H9 (cell line): ENCODE data around the gene PANX2. TPM values are rescaled to one million over a fixed set of nuclear protein-coding genes. Genes with fewer than 3 reads are reported as not detected.

ENCODE experiments used
- DNase-seq: peaks from one replicate; pipeline ENCODE4 v3.0.0-alpha.2; 2017
- H2AFZ ChIP-seq: one replicate; pipeline ENCODE4 v1.6.1; 2013; ENCODE audit warnings: mild to moderate bottlenecking, low read length, control low read depth, moderate library complexity
- H2AK5ac ChIP-seq: 2 replicates; pipeline ENCODE4 v1.6.1; 2013; ENCODE audit warnings: low read length, control low read depth, mixed read lengths; ENCODE audit not compliant: insufficient read length
- H2BK120ac ChIP-seq: one replicate; pipeline ENCODE4 v1.6.1; 2013; ENCODE audit warnings: low read depth, mild to moderate bottlenecking, low read length, control low read depth, inconsistent platforms; ENCODE audit not compliant: poor library complexity, severe bottlenecking
- H2BK12ac ChIP-seq: 2 replicates; pipeline ENCODE4 v1.6.1; 2013; ENCODE audit warnings: low read length, control low read depth, mixed read lengths, low read depth; ENCODE audit not compliant: insufficient read length
- H2BK15ac ChIP-seq: 2 replicates; pipeline ENCODE4 v1.6.1; 2013; ENCODE audit warnings: low read depth, low read length, control low read depth
- H2BK20ac ChIP-seq: one replicate; pipeline ENCODE4 v1.6.1; 2013; ENCODE audit warnings: low read depth, mild to moderate bottlenecking, low read length, control low read depth, inconsistent platforms; ENCODE audit not compliant: poor library complexity, severe bottlenecking
- H2BK5ac ChIP-seq: 2 replicates; pipeline ENCODE4 v1.6.1; 2013; ENCODE audit warnings: low read length, control low read depth, mixed read lengths; ENCODE audit not compliant: insufficient read length
- H3K14ac ChIP-seq: 2 replicates; pipeline ENCODE4 v1.6.1; 2013; ENCODE audit warnings: low read length, control low read depth; ENCODE audit not compliant: insufficient read depth
- H3K18ac ChIP-seq: 2 replicates; pipeline ENCODE4 v1.6.1; 2013; ENCODE audit warnings: low read depth, mild to moderate bottlenecking, mixed read lengths, low read length, control low read depth; ENCODE audit not compliant: insufficient read length
- H3K23ac ChIP-seq: 2 replicates; pipeline ENCODE4 v1.6.1; 2013; ENCODE audit warnings: low read length, control low read depth, mixed read lengths, low read depth; ENCODE audit not compliant: insufficient read length
- H3K23me2 ChIP-seq: 2 replicates; pipeline ENCODE4 v1.6.1; 2013; ENCODE audit warnings: low read depth, mild to moderate bottlenecking, mixed read lengths, low read length, control low read depth; ENCODE audit not compliant: insufficient read length, poor library complexity, severe bottlenecking
- H3K27ac ChIP-seq: 2 replicates; pipeline ENCODE4 v1.5.1; 2013; ENCODE audit warnings: low read length, control low read depth, mixed read lengths, low read depth; ENCODE audit not compliant: insufficient read length
- H3K27me3 ChIP-seq: 2 replicates; pipeline ENCODE4 v1.6.1; 2013; ENCODE audit warnings: low read length, control low read depth, inconsistent platforms; ENCODE audit not compliant: insufficient read depth
- H3K4ac ChIP-seq: 2 replicates; pipeline ENCODE4 v1.6.1; 2013; ENCODE audit warnings: low read depth, mild to moderate bottlenecking, control low read depth, inconsistent platforms, low read length, moderate library complexity
- H3K4me1 ChIP-seq: 2 replicates; pipeline ENCODE4 v1.6.1; 2013; ENCODE audit warnings: low read length, control low read depth, inconsistent platforms; ENCODE audit not compliant: insufficient read depth
- H3K4me2 ChIP-seq: 2 replicates; pipeline ENCODE4 v1.6.1; 2013; ENCODE audit warnings: low read length, control low read depth, mixed read lengths; ENCODE audit not compliant: insufficient read length, insufficient read depth
- H3K56ac ChIP-seq: 2 replicates; pipeline ENCODE4 v1.6.1; 2013; ENCODE audit warnings: low read depth, mild to moderate bottlenecking, mixed read lengths, low read length, control low read depth; ENCODE audit not compliant: insufficient read length
- H3K79me1 ChIP-seq: 2 replicates; pipeline ENCODE4 v1.6.1; 2013; ENCODE audit warnings: low read depth, mild to moderate bottlenecking, moderate library complexity, low read length, control low read depth, inconsistent platforms; ENCODE audit not compliant: insufficient read depth, poor library complexity, severe bottlenecking
- H3K79me2 ChIP-seq: 2 replicates; pipeline ENCODE4 v1.6.1; 2013; ENCODE audit warnings: low read length, control low read depth, inconsistent platforms; ENCODE audit not compliant: insufficient read depth
- H3K9ac ChIP-seq: 2 replicates; pipeline ENCODE4 v1.6.1; 2013; ENCODE audit warnings: low read length, control low read depth, mixed read lengths; ENCODE audit not compliant: insufficient read length; ENCODE audit errors: extremely low read depth
- H3K9me3 ChIP-seq: one replicate; pipeline ENCODE4 v1.6.1; 2013; ENCODE audit warnings: low read depth, low read length, inconsistent platforms; ENCODE audit not compliant: control insufficient read depth
- H3T11ph ChIP-seq: one replicate; pipeline ENCODE4 v1.6.1; 2013; ENCODE audit warnings: mild to moderate bottlenecking, low read length, control low read depth, inconsistent platforms
- H4K20me1 ChIP-seq: one replicate; pipeline ENCODE4 v1.6.1; 2013; ENCODE audit not compliant: control insufficient read depth, insufficient read length, insufficient read depth
- H4K5ac ChIP-seq: 2 replicates; pipeline ENCODE4 v1.6.1; 2013; ENCODE audit warnings: low read depth, mild to moderate bottlenecking, mixed read lengths, low read length, control low read depth; ENCODE audit not compliant: insufficient read length
- H4K8ac ChIP-seq: replicated peaks from 2 replicates; pipeline ENCODE4 v1.6.1; 2013; ENCODE audit warnings: low read length, control low read depth, mixed read lengths, low read depth; ENCODE audit not compliant: insufficient read length
- H4K91ac ChIP-seq: 2 replicates; pipeline ENCODE4 v1.6.1; 2013; ENCODE audit warnings: low read depth, mild to moderate bottlenecking, moderate library complexity, mixed read lengths, low read length, control low read depth; ENCODE audit not compliant: insufficient read length
- H3K27ac Mint-ChIP-seq, 3 experiments: 2 replicates in 2 of 3; 3 replicates in 1 of 3; pipeline ENCODE4 v1.8.0; 2020 to 2021; ENCODE audit warnings: mixed read lengths in 3 of 3, mild to moderate bottlenecking in 1 of 3, moderate library complexity in 1 of 3
- H3K27me3 Mint-ChIP-seq: 2 replicates; pipeline ENCODE4 v1.8.0; 2021; ENCODE audit warnings: low read depth, mild to moderate bottlenecking, moderate library complexity, mixed read lengths
- H3K36me3 Mint-ChIP-seq, 3 experiments: 2 replicates in 2 of 3; 3 replicates in 1 of 3; pipeline ENCODE4 v1.8.0; 2020 to 2021; ENCODE audit warnings: low read depth in 3 of 3, mixed read lengths in 3 of 3; ENCODE audit not compliant: insufficient read depth in 1 of 3
- H3K4me1 Mint-ChIP-seq, 2 experiments: 2 replicates each; pipeline ENCODE4 v1.8.0; 2020; ENCODE audit warnings: mixed read lengths in 2 of 2
- H3K4me3 Mint-ChIP-seq, 2 experiments: 2 replicates in 1 of 2; 3 replicates in 1 of 2; pipeline ENCODE4 v1.8.0; 2020 to 2021; ENCODE audit warnings: mild to moderate bottlenecking in 2 of 2, mixed read lengths in 2 of 2, moderate library complexity in 1 of 2
- H3K9me3 Mint-ChIP-seq, 2 experiments: 2 replicates in 1 of 2; 3 replicates in 1 of 2; pipeline ENCODE4 v1.8.0; 2020; ENCODE audit warnings: mild to moderate bottlenecking in 2 of 2, mixed read lengths in 2 of 2, moderate library complexity in 1 of 2
- WGBS: extraction: QIAGEN DNeasy Blood & Tissue Kit; methylation state at CpG from one replicate; pipeline ENCODE4 v1.1.7; 2013; ENCODE audit warnings: missing lambda C conversion rate, low lambda C conversion rate, mixed read lengths; ENCODE audit not compliant: insufficient read length; ENCODE audit errors: extremely low coverage; 5-methylcytosine and 5-hydroxymethylcytosine counted together
- total RNA-seq: library from RNA; stranded (reverse); gene quantifications from 2 replicates; pipeline ENCODE4 v1.2.1, GENCODE V29; 2021
- TF ChIP-seq, protein P1 (sequence below): fragments of 200-600 bp; sonication (generic); conservative IDR thresholded peaks from 3 replicates; pipeline ENCODE4 v1.8.0; 2021; ENCODE audit warnings: antibody characterized with exemption, mild to moderate bottlenecking

Gene PANX2
- total RNA-seq, 1 experiment from 2014 or later = 8.0 TPM

DNA sequence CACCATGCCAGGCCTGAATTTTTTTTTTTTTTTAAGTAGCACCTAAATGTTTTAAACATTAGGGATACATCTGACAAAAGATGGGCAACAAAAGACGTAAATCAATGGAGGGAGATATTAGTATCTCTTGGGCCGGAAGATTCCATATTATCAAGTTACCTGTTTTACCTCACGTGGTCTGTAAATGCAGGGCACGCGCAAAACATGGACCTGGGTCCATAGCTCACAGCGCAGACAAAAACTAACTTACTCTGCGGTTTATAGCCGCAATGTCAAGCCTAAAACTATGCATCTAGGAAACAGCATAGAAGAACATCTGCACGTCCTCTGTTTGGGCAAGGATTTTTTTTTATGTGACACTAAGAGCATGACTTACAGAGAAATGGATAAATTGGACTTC lies 31.5 kb upstream of the PANX2 start:
- Mint-ChIP-seq H3K27ac (no peak overlapping the region), H3K36me3 (no peaks in the 10 kb centered on the region), H3K4me1 (peaks cover 2 to 3% of the 10 kb centered on the region in 2 experiments), H3K4me3 (no peak overlapping the region), H3K9me3 (peaks cover 0 to 3% of the 10 kb centered on the region in 2 experiments; a peak in 1 of 5 replicates), H3K27me3 (peaks cover 19% of the 10 kb centered on the region)
- H2BK120ac ChIP-seq = no peak overlapping the region
- no peak overlapping the region for H3T11ph ChIP-seq
- no peak overlapping the region for H3K14ac ChIP-seq
- WGBS = no CpG with 5 or more reads among the region's 9 CpGs
- H3K56ac ChIP-seq = no peak overlapping the region
- H3K18ac ChIP-seq = no peak overlapping the region
- no peak overlapping the region for H4K91ac ChIP-seq
- no peak overlapping the region for H2BK20ac ChIP-seq
- H3K27me3 ChIP-seq = no peaks in the 10 kb centered on the region
- H4K8ac ChIP-seq = no peak overlapping the region
- no peak overlapping the region for H3K23ac ChIP-seq
- DNase-seq = no peak
- H3K9me3 ChIP-seq = no peaks in the 10 kb centered on the region
- no peaks in the 10 kb centered on the region for H4K20me1 ChIP-seq
- no peak overlapping the region for H2BK5ac ChIP-seq
- no peak overlapping the region for H3K4ac ChIP-seq
- H3K9ac ChIP-seq = no peak overlapping the region
- no peak overlapping the region for H2AK5ac ChIP-seq
- no peaks in the 10 kb centered on the region for H3K23me2 ChIP-seq
- H4K5ac ChIP-seq = no peak overlapping the region
- H2BK12ac ChIP-seq = no peak overlapping the region
- H2AFZ ChIP-seq = no peak overlapping the region
- no peak overlapping the region for H3K4me2 ChIP-seq
- no peak overlapping the region for H3K27ac ChIP-seq
- no peaks in the 10 kb centered on the region for H3K4me1 ChIP-seq
- no peaks in the 10 kb centered on the region for H3K79me2 ChIP-seq
- no peaks in the 10 kb centered on the region for H3K79me1 ChIP-seq
- H2BK15ac ChIP-seq = no peak overlapping the region
- TF ChIP-seq, protein P1, sequence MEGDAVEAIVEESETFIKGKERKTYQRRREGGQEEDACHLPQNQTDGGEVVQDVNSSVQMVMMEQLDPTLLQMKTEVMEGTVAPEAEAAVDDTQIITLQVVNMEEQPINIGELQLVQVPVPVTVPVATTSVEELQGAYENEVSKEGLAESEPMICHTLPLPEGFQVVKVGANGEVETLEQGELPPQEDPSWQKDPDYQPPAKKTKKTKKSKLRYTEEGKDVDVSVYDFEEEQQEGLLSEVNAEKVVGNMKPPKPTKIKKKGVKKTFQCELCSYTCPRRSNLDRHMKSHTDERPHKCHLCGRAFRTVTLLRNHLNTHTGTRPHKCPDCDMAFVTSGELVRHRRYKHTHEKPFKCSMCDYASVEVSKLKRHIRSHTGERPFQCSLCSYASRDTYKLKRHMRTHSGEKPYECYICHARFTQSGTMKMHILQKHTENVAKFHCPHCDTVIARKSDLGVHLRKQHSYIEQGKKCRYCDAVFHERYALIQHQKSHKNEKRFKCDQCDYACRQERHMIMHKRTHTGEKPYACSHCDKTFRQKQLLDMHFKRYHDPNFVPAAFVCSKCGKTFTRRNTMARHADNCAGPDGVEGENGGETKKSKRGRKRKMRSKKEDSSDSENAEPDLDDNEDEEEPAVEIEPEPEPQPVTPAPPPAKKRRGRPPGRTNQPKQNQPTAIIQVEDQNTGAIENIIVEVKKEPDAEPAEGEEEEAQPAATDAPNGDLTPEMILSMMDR = no peak
